Epithelial cell of esophagus (primary cell): ENCODE measurements around the gene ZNF532.
A peak's percentile ranks its signal among the peaks of the same experiment; 100 is the strongest.

Experiments used
- DNase-seq: peaks from one replicate; pipeline ENCODE4 v3.0.0; 2010; ENCODE audit warnings: low read depth
- H3K4me3 ChIP-seq: 2 replicates; pipeline ENCODE4 v1.5.1; 2011; ENCODE audit warnings: mild to moderate bottlenecking, low read length, control low read depth
- TF ChIP-seq, protein P1 (sequence below): IDR thresholded peaks from 2 replicates; pipeline ENCODE4 v1.5.1; 2011; ENCODE audit warnings: low read depth, mild to moderate bottlenecking, low read length, control low read depth, inconsistent platforms; ENCODE audit not compliant: insufficient read depth; ENCODE audit errors: missing control alignments

Gene ZNF532

DNA sequence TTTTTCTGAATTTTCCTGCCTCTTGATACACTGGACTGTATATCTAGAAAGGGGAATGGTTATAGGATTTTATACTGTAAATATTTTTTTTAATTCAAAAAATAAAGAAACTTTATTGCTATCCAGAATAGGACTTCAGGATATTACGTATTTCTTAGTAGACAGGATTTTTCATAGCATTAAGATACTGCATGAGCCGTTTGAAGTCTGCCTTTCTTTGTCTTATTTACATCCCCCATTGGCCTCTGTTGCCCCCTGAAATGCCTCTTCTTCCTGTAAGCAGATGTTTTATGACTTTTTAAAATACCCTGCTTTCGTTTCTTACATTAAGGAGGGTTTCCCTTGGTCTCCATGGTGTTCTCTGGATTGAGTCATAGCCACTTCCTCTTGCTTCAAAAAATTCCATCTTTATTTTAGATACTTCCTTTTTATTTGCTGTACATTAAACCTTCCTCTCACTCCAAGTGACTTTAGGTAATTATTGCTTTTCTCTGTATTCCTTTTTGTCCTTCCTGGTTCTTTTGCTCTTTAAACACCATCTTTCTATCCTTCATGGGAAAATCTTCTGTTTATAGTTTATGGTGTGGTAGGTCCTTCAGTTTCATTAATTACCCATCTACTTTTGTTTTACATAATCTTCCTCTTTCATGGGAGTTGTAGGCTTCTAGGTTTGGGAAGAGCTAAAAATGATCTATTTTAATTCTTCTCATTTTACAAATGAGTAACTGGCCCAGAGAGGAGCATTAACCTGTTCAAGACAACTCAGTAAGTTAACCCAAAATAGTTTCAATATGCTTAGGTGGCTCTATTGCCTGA, 72.6 kb downstream of the ZNF532 start:
- no peak overlapping the region for H3K4me3 ChIP-seq
- DNase-seq = peak; percentile 20
- TF ChIP-seq, protein P1, sequence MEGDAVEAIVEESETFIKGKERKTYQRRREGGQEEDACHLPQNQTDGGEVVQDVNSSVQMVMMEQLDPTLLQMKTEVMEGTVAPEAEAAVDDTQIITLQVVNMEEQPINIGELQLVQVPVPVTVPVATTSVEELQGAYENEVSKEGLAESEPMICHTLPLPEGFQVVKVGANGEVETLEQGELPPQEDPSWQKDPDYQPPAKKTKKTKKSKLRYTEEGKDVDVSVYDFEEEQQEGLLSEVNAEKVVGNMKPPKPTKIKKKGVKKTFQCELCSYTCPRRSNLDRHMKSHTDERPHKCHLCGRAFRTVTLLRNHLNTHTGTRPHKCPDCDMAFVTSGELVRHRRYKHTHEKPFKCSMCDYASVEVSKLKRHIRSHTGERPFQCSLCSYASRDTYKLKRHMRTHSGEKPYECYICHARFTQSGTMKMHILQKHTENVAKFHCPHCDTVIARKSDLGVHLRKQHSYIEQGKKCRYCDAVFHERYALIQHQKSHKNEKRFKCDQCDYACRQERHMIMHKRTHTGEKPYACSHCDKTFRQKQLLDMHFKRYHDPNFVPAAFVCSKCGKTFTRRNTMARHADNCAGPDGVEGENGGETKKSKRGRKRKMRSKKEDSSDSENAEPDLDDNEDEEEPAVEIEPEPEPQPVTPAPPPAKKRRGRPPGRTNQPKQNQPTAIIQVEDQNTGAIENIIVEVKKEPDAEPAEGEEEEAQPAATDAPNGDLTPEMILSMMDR = no peak

DNA sequence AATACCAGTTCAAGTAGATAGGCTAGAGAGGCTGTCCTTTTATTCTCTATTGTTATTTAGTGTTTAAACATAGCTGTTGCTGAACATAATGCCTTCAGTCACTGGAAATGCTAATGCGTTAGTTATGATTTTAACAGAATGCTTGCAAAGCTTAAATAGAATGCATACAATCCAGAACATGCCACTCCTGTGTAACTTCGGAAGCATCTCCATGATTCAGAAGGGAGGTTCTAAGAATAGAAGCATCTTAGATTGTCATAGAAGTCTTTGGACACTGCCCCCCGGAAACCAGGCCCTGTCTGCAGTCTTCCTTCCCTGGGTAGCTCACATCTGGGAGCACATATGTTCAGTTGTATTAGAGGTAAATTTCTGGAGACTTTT, 73.2 kb downstream of the ZNF532 start:
- no peak for DNase-seq
- H3K4me3 ChIP-seq = no peak overlapping the region
- TF ChIP-seq, protein P1 = no peak

DNA sequence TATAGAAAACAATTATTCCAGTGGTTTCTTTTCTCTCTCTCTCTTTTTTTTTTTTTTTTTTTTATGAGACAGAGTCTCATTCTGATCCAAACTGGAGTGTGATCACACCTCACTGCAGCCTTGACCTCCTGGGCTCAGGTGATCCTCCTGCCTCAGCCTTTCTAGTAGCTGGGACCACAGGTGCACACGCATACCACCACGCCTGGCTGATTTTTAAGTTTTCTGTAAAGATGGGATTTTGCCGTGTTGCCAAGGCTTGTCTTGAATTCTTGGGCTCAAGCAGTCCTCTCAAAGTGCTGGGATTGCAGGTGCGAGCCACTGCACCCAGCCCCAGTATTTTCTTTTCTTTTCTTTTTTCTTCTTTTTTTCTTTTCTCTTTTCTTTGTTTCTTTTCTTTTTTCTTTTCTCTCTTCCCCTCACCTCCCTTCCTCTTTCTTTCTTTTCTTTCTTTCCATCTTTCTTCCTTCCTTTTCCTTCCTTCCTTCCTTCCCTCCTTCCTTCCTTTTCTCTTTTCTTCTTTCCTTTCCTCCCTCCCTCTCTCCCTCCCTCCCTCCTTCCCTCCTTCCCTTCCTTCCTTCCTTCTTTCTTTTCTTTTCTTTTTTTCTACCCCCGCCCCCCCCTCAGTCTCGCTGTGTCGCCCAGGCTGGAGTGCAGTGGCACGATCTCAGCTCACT, 76.9 kb downstream of the ZNF532 start:
- no peak for DNase-seq
- H3K4me3 ChIP-seq = no peak overlapping the region
- TF ChIP-seq, protein P1 = no peak

DNA sequence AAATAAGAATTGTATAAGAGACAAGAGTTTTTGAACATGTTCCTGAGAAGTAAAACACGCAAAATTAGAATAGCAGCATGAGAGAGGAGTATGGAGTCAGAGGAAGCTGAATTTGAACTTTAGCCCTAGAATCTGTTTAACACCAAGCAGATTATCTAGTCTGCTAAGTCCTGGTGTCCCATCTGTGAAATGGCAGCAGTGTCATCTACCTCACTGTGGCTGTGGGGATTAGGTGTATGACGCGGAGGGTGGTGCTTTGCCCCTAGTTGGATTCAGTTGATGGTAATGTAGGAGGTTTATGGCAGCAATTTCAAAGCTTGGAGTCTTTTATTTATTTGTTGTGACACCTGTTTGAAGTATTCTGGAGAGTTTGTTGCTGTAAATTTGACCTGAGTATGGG, 79.2 kb downstream of the ZNF532 start:
- H3K4me3 ChIP-seq = no peak overlapping the region
- TF ChIP-seq, protein P1 = no peak
- no peak for DNase-seq

DNA sequence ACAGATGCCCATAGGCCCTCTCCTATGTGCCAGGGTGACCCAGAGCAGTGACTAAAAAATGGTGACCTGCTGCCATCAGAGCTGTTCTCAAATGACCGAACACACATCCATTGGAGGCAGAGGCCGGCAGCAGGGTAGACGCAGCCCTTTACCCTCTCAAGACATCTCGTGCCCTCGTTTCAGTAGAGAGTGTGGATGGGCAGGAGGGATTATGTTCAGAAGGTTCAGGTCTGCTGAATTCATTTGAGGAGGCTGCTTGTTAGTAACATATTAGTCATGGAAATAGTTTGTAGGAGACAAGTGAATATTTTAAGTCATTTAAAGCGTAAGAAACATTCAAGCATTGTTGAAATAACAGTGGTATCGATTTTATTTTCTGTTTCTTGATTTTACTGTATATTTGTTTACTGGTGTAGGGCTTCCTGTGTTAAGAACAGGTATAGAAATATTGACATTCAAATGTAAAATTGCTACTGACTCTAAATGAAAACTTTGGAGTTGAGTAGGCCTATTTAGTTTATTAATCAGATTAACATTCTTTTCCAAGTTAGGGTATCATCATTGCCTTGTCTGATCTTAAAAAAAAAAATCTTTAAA, 82.6 kb downstream of the ZNF532 start:
- TF ChIP-seq, protein P1 = no peak
- DNase-seq = no peak
- no peak overlapping the region for H3K4me3 ChIP-seq

DNA sequence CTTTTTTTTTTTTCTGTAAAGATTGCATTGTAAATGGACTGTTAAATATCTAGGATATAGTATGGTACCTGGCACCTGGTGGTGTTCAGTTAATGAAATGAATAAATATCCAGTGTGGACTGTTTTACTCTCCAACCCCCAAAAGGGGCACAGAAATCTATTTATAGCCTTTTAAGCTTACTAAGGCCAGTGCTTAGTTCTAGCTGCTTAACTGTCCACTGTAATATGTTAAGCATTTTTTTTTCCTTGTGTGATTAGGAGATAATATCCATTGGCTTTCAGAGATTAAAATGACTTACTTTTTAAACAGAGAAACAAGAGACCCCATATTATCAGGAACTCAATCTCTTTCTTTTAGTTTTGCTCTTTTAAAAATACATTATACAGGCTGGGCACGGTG, 84.4 kb downstream of the ZNF532 start:
- H3K4me3 ChIP-seq = no peak overlapping the region
- DNase-seq = no peak
- TF ChIP-seq, protein P1 = no peak
